ENCODE measurements around the gene EPB41.
"Not testable (repeated sequence)": the region's sequence is repeated elsewhere in the genome, so short reads cannot be mapped to it uniquely, and the experiment has no call there.

EPB41 gene

DNA sequence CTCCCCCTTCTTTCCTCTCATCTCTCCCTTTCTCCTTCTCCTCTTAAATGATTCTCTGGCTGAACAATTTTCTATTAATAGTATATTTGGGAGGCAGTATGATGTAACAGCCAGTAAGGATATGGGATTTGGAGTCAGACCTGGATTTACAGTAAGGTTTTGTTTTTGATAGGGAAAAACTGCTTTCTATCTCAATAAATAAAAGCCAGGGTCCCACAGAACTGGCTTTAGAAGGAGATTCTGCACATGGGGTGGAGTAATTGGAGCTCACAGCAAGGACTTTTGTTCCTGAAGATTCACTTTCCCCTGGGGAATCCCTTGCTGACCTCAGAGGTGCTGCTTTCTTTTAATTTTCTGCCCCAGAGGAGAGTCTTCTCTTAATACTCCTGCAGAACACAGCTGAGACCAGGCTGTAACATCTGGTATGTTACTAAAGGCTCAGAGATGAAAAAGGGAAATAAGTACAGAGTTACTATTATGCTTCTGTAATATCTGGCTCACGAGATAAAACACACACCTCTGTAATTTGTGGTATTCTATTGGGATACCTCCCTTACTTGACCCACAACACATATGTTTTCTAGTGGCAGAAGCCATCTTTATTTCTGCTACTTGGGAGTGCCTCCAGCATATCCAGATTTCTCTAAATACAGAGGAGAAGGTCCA, 13.4 kb downstream of the EPB41 start:
- DNase-seq: no peak

DNA sequence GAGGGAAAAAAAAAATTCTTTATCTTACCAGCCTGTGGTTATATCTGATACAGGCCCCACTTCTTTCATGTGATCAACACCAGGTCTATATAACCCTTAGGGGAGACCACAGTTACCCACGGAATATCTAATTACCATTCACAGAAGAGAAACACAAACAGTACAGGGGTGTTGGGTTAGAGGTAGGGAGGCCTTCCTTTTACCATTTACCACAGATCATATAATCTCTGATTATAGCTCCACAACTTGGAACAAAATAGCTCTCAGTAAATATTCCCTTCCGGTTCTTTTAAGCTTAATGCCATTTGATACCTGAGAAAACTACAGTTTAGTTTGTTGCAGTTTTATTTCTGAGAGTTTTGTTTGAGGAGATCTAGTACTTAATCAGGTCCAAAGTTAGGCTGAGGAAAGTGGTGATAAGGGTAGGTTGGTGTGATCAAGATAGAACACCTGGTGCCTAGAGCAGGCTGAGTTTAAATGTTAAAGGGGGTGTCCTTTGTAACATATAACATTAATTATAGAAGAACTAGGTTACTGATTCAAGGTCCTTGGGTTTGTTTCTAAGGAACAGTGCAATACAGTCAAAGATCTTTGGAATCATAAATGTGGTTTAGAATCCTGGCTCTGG, 14.1 kb downstream of the EPB41 start:
- DNase-seq: no peak

DNA sequence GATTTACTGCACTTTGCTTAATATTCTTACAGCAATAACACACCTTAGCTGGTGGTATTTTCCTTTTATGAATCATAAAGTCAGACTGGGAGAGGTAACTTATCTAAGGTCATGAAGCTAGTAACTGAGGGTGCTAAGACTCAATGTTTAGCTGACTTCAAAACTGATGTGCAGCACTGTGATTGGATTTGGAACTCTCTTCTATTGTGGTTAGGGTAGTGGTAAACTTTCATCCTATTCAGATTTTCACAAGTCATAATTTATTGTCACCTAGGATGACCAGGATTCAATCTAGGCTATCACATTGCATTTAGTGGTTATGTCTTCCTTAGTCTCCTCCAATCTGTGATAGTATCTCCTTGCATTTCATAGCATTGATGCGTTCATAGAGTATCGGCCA, 18.9 kb downstream of the EPB41 start:
- no peak for DNase-seq

DNA sequence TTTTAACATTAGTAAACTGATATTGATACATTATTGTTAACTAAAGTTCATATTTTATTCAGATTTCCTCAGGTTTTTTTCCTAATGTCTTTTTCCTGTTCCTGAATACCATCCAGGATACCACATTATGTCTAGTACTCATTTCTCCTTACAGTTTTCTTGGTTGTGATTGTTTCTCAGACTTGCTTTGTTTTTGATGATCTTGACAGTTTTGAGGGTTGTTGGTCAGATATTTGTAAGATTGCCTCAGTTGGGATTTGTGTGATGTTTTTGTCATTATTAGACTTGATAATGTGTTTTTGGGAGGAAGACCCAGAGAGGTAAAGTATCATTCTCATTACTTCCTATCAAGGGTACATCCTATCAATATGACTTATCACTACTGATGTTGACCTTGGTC, 19.5 kb downstream of the EPB41 start:
- no peak for DNase-seq

DNA sequence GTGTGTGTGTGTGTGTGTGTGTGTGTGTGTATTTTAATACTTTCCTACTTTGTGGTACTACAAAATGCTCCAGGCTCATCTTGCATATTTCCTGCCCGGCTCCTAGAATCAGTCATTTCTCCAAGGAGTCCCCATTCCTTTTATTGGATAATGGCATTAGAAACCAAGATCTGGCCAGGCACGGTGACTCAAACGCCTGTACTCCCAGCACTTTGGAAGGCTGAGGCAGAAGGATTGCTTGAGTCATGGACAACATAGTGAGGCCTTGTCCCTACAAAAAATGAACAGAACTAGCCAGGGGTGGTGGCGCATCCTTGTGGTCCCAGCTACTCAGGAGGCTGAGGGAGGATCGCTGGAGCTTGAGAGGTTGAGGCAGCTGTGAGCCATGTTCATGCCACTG, 20.3 kb downstream of the EPB41 start:
- DNase-seq: no peak

DNA sequence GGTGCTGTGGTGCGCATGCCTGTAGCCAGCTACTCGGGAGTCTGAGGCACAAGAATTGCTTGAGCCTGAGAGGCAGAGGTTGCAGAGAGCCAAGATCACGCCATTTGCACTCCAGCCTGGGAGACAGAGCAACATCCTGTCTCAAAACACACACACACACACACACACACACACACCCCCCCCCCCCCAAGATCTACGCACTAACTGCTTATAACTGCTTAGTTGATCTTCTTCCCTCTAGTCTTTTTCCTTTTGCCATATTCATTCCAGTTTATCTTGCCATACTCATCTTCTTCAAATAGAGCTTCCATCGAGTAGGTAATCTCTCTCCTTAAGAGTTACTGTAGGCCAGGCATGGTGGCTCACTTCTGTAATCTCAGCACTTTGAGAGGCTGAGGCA, 20.9 kb downstream of the EPB41 start:
- DNase-seq: no peak

DNA sequence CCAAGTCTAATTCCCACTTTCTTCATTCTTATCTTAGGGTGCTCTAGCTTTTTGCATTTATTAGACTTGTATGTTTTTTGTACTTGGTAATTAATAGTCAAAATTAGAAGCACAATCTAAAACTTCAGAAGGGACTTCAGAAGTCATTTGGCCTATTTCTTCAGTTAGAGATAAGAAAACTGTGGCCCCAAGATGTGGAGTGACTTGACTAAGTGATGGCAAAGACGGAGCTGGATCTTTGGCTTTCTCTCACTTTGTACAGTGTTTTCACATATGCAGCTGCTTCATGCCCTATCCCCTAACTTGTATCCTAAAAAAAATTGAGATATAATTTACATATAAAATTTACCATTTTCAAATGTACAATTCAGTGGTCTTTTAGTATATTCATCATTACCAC, 21.7 kb downstream of the EPB41 start:
- DNase-seq: no peak

DNA sequence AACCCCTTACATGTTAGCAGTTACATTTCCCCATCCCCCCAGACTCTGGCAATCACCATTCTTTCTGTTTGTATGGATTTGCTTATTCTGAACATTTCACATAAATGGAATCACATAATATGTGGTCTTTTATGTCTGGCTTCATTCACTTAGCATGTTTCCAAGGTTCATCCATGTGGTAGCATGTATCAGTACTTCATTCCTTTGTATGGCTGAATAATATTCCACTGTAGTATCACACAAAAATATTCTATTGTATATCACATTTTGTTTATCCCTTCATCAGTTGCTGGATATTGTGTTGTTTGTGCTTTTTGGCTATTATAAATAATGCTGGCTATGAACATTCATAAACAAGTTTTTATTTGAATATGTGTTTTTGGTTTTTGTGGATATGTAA, 22.2 kb downstream of the EPB41 start:
- no peak for DNase-seq

DNA sequence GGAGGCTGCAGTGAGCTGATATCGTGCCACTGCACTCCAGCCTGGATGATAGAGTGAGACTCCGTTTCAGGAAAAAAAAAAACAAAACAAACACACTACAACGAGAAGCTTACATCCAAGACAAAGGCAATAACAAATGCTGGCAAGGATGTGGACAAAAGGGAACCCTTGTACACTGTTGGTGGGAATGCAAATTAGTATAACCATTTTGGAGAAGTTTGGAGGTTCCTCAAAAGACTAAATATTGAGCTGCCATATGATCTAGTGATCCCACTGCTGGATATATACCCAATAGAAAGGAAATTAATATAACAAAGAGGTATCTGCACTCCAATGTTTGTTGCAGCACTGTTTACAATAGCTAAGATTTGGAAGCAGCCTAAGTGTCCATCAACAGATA, 29.2 kb downstream of the EPB41 start:
- not testable (repeated sequence) for DNase-seq

DNA sequence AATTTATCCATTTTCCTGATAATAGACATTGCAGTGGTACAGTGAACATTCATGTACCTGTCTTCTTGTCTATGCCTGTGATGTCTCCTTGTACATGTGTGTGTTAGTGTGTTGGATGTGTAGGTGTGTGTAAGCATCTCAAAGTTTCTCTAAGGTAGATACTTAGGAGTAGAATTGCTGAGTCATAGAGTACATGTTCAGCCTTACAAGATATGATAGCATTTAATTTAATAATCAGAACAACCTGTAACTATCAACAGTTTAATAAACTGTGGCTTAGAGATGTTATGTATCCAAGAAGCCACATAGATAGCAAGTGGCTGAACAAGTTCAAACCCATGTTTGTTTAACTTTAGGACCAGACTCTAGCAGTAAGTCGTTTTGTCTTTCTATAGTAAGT, 35.6 kb downstream of the EPB41 start:
- no peak for DNase-seq

DNA sequence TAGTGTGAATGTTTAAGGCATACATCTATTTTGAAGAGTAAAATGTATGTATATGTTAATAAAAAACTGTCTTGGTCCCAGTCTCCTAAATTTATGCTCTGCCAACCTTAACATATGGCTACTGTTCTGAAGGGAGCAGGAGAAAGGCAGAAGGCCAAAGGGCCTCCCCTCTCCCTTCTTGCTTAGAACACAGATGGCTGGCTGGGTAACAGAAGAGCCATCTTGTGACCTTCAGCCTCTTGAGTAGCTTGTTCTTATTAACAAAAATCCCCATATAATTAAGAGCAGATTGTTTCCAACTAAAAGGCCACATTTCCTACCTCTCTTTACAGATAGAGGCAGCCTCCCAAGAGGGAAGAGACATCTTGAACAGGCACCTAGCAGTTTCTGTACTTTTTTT, 36.1 kb downstream of the EPB41 start:
- peak in 1 of 2 experiments; percentile 47 for DNase-seq

DNA sequence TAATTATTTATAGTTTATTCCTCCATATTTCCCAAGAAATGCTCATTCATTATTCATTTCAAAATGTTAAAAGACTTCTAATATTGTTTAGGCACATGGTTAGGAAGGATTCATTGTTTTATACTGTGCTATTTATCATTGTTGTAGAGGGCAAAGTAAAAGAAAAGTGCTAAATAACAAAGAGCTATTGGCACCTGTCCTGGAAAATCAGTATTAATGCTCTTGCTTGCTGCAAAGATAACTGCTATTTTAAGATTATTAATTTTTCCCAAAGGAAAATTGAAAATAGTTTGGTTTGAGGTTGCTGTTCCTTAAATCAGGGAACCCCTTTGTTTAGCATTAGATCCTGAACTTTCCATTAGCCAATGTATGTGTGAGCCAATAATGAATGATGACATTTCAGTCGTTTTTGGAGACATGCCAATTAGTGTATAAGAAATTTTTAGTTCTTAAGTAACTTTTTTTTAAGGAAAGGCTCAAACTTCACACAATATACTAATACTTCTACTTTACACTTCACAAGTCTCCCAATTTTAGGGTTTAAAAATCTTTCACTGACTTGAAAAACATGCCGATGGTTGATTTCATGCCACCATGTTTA, 39.9 kb downstream of the EPB41 start:
- DNase-seq: no peak

DNA sequence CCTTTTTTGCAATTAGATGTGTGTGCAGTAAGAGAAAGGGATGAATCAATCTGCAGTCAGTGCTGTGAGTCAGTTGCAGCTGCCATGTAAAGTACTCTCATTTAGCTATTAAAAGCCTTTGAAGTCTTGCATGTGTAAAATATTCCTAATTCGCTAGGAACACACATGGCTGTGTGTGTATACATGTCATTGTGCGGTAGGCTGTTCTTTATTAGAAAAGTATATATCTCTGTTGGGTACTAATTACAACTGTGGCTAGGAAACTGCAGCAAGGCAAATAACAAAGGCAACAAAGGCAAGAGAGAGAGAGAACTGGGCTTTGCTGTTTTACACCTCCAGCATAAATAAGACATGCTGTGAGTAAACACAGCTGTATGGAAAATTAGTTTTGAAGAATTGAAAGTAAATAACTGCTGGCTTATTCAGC, 41.7 kb downstream of the EPB41 start:
- no peak for DNase-seq

DNA sequence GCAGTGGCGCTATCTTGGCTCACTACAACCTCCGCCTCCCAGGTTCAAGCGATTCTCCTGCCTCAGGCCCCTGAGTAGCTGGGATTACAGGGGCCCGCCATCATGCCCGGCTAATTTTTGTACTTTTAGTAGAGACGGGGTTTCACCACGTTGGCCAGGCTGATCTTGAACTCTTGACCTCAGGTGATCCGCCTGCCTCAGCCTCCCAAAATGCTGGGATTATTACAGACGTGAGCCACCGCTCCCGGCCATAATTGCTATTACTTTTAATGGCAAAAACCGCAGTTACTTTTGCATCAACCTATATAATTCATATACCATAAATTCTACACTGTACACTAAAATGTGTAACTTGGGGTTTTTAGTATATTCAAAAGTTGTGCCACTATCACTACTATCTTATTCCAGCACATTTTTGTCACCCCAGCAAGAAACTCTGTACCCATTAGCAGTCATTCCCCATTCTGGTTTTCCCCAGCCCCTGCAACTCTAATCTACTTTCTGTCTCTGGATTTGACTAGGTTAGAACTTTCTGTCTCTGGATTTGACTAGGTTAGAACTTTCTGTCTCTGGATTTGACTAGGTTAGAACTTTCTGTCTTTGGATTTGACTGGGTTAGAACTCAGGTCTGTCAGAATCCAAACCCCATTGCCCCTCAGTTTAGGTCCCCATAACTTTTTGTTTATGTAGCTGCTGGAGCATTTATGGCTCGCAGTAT, 47.9 kb downstream of the EPB41 start:
- not testable (repeated sequence) for DNase-seq

DNA sequence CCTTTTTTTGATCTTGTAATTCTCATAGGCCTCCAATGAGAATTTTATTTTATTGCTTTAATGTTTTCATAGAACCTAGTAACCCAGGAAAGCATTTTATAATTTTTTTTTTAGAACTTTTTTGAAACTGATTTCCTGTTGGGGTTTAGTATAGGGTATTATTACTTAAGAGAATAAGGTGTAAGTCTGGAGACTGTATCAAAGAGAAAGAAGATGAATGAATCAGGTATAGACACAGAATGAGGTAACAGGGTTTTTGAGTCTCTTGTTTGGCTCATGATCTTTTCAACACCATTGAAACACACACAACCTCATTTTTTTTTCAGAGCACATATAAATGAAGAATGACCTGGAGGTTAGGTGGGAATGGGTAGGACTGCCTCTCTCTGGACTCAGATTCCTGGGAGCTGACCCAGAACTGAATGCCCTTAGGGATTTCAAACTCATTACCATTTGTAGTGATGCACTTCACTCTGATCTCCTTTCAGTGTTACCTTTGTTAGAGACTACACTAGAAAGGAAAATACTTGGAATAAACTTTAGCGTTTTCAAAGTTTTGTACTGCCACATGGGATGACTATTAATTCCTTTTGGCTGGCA, 51.0 kb downstream of the EPB41 start:
- no peak for DNase-seq

DNA sequence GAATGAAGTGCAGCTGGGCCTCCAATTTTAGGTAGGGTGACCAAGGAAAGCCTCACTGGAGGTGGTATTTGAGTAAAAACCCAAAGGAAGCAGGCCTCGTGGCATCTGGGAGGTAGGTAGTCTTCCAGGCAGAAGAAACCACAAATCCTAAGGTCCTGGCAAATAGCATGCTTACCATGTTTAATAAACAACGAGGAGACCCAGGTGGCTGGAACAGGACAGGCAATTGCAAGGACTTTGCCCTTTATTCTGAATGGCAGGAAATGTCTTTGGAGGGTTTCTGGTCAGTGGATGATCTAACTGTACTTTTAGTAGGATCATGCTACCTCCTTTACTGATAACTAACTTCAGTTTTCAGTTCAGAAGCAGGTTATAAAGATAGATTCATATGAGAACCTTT, 52.2 kb downstream of the EPB41 start:
- DNase-seq: no peak

DNA sequence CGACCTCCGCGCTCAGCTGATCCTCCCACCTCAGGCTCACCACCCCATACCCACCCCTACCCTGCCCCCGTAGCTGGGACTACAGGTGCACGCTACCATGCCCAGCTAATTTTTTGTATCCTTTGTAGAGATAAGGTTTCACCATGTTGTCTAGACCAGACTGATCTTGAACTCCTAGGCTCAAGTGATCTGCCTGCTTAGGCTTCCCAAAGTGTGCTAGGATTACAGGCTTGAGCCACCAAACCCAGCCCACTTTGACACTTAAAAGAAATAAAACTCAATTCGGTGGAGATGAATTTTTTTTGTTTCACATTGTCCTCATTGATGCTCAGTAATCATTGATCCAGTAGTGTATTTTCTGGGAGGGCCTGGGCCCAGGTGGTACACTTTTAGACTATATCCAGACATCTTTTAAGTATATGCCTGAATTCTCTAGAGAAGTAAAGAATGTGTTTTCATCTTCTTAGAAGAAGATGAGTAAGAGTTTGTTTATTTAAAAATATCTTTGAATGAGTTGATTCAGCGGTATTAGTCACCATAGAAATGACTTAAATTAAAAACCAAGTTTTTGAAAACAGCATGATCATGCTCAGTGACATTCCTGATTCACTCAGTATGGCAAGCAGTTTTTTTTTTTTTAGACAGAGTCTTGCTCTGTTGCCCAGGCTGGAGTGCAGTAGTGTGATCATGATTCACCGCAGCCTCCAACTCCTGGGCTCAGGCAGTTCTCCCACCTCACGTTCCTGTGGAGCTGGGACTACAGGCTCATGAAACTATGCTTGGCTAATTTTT, 57.8 kb downstream of the EPB41 start:
- DNase-seq: no peak

DNA sequence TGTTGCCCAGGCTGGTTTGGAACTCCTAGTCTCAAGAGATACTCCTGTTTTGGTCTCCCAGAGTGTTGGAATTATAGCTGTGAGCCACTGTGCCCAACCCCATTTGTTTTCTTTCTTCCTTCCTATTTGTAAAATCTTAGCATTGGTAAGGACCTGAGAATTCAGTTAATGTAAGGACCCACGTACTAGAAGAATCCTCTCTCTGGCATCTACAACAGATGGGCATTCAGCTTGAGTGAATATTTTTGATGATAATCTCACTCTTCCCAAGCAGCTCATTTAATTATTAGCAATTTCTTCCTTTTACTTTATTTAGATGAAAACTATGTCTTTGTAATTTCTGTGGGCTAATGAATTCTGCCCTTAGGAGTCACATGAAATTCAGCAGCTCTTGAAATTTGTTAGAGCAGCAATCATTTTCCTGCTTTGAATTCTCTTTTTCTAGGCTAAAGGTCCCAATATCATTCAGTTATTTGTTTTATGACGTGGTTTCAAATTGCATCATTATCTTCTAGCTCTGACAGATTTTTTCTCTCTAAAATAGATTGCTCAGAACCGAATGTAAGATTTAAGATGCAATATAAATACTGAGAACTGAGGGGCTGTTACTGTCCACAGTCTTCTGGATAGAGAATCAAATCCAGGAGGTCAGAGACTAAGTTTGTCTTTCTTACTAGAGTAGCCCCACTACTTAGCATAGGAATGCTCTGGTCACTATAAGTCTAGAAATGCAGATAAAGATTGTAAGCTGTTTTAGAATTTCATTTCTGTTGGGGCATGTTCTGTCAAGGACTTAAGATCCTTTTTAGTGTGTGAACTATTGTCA, 59.4 kb downstream of the EPB41 start:
- DNase-seq: no peak

DNA sequence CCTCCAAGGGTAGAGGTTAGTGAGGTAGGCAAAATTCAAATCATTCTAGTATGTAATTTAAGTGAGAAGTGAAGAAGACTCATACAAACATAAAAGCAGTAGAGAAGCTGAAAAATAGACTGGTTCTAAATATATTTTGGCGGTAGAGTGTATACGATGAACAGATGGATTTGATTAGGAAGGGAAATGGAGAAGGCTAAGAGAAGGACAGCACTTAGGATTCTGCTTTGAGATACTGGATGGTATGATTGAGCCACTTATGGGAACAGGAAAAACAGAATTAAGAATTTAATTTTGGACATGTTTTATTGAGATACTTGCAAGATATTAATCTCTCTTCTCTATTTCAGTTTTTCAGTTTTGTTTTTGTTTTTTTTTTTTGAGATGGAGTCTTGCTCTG, 60.1 kb downstream of the EPB41 start:
- no peak for DNase-seq

DNA sequence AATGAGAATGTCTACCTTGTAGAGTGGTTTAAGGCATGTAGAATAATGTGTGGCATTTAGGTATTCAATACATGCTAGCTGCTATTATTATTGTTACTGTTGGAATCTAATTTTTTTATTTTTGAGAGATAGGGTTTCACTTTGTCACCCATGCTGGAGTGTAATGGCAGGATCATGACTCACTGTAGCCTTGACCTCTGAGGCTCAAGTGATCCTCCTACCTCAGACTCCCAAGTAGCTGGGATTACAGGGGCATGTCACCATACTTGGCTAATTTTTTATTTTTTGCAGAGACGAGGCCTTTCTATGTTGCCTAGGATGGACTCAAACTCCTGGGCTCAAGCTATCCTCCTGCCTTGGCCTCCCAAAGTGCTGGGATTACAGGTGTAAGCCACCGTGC, 61.9 kb downstream of the EPB41 start:
- no peak for DNase-seq

DNA sequence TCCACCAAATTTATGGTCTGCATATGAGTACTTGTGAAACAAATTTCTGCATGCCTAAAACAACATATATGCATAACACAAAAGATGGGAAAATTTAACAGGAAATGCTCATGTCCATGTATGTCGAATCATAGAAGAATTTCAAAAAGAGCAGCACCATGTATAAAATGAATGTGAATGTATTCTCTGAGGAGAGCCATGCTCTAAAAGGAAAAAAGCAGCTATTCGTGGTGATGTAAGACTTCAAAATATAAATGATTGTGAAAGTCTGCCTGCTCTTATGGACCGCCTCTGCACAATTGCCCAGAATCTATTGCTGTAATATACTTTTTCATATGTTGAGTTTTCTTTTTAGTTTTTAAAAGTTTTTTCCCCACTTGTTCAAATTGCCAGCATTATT, 66.8 kb downstream of the EPB41 start:
- DNase-seq: no peak

DNA sequence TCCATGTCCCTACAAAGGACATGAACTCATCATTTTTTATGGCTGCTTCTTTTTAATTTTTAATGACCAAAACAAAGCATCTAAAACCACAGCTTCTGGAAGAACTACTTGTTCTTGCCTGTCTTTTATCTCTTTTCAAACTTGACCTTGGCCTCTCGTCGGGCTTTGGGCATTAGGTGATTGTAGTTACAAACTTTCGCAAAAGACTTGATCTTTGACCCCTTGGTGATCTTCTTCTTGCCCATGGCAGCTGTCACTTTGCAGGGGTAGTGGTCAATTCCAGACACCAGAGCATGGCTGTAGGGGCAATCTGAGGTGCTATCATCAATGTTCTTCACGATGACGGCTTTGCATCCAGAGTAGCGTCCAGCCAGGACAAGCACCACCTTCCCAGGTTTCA, 67.8 kb downstream of the EPB41 start:
- DNase-seq: no peak
